ENCODE measurements around the gene ARHGAP45. TPM values are rescaled to one million over a fixed set of nuclear protein-coding genes. Genes with fewer than 3 reads are reported as not detected.

Gene ARHGAP45
- total RNA-seq, 1 experiment from 2014 or later: 45.3 TPM

- BruUV-seq (replicated peaks): TSS peak; percentile 39
- peaks cover 25% of the 10 kb centered on the region for H3K4me1 ChIP-seq (ENCODE audit: insufficient read depth, low read length)
- no peaks in the 10 kb centered on the region for H3K9me3 ChIP-seq (ENCODE audit: low read length)
- no peaks in the 10 kb centered on the region; the same call in 1 of the 2 replicates for H3K36me3 ChIP-seq (ENCODE audit: low read depth, low read length)
- peaks cover 6% of the 10 kb centered on the region; the same call in 1 of the 2 replicates for H3K79me2 ChIP-seq (ENCODE audit: low read length)
- no peaks in the 10 kb centered on the region for H3K9me2 ChIP-seq (replicated peaks; ENCODE audit: low read length)
- POLR2A ChIA-PET (ENCODE audit: unreplicated experiment): no interaction called here
- H3K4me2 ChIP-seq (ENCODE audit: low read length): peak overlapping the region; percentile 90
- ATAC-seq: no peak
- no peaks in the 10 kb centered on the region for H3K27me3 ChIP-seq (ENCODE audit: low read length)
- peak overlapping the region; percentile 77 for H3K4me3 ChIP-seq (ENCODE audit: low read length)
- peak overlapping the region; percentile 83 for H3K9ac ChIP-seq (ENCODE audit: low read length)
- H3K27ac ChIP-seq (ENCODE audit: low read length): peak overlapping the region; percentile 77
- intact Hi-C loops (cut with micrococcal nuclease): loop anchor here (10.0 kb wide), 1 partner anchor 70 kb away; the partner anchor contains the start of gene SBNO2
- peak; percentile 39 for DNase-seq
- peaks cover 4% of the 10 kb centered on the region for H3F3A ChIP-seq (ENCODE audit: low read length, unreplicated experiment)
- peaks cover 3% of the 10 kb centered on the region; the same call in 1 of the 2 replicates for H4K20me1 ChIP-seq (ENCODE audit: low read length)
- H2AFZ ChIP-seq (ENCODE audit: low read length): no peak overlapping the region
- CTCF ChIA-PET: no interaction called here
- no peak for TF ChIP-seq EZH2phosphoT487 (IDR thresholded peaks at IDR 0.05; ENCODE audit: borderline replicate concordance, low read length)
- TF ChIP-seq EZH2 (IDR thresholded peaks at IDR 0.05; ENCODE audit: low read length, unreplicated experiment): no peak
- TF ChIP-seq, protein P1, sequence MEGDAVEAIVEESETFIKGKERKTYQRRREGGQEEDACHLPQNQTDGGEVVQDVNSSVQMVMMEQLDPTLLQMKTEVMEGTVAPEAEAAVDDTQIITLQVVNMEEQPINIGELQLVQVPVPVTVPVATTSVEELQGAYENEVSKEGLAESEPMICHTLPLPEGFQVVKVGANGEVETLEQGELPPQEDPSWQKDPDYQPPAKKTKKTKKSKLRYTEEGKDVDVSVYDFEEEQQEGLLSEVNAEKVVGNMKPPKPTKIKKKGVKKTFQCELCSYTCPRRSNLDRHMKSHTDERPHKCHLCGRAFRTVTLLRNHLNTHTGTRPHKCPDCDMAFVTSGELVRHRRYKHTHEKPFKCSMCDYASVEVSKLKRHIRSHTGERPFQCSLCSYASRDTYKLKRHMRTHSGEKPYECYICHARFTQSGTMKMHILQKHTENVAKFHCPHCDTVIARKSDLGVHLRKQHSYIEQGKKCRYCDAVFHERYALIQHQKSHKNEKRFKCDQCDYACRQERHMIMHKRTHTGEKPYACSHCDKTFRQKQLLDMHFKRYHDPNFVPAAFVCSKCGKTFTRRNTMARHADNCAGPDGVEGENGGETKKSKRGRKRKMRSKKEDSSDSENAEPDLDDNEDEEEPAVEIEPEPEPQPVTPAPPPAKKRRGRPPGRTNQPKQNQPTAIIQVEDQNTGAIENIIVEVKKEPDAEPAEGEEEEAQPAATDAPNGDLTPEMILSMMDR (conservative IDR thresholded peaks at IDR 0.05; ENCODE audit: low read depth, low read length): no peak
Measured at GRCh38 chr19:1105008-1105872, 38.3 kb downstream of the ARHGAP45 start.

DNA sequence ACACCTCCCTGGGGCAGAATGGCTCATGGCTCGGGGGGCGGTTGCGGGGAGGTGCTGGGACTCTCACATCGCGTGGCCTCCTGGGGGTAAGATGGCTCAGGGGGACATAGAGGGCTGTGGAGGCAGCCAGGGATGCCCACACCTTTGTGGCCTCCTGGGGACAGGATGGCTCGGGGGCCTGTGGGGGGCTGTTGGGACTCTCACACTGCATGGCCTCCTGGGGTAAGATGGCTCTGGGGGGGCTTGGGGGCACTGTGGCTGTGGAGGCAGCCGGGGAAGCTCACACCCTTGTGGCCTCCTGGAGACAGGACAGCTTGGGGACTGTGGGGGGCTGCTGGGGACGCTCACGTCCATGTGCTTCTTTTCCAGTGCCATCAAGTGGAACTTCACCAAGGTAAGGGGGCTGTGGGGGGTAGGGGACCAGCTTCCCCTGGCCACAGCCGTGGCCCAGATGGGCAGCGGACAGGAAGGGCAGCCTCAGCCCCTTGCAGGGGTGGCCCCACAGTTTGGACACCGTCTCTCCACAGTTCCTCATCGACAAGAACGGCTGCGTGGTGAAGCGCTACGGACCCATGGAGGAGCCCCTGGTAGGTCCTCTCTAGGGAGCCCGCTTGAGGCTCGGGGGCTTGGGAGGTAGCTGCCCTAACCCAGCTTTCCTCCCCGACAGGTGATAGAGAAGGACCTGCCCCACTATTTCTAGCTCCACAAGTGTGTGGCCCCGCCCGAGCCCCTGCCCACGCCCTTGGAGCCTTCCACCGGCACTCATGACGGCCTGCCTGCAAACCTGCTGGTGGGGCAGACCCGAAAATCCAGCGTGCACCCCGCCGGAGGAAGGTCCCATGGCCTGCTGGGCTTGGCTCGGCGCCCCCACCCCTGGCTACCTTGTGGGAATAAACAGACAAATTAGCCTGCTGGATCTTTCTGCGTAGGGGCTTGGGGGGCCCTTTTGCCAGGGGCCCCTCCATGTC lies 39.2 kb downstream of the ARHGAP45 start:
- no TSS peak for BruUV-seq (replicated peaks)
- no peaks in the 10 kb centered on the region for H3K27me3 ChIP-seq (ENCODE audit: low read length)
- peaks cover 4% of the 10 kb centered on the region for H3F3A ChIP-seq (ENCODE audit: low read length, unreplicated experiment)
- peak overlapping the region; percentile 77; the same call in 1 of the 2 replicates for H3K4me3 ChIP-seq (ENCODE audit: low read length)
- H4K20me1 ChIP-seq (ENCODE audit: low read length): peaks cover 3% of the 10 kb centered on the region; the same call in 1 of the 2 replicates
- H3K9me3 ChIP-seq (ENCODE audit: low read length): no peaks in the 10 kb centered on the region
- H3K9ac ChIP-seq (ENCODE audit: low read length): no peak overlapping the region
- TF ChIP-seq EZH2phosphoT487 (IDR thresholded peaks at IDR 0.05; ENCODE audit: borderline replicate concordance, low read length): no peak
- no peak for TF ChIP-seq EZH2 (IDR thresholded peaks at IDR 0.05; ENCODE audit: low read length, unreplicated experiment)
- TF ChIP-seq, protein P1 (conservative IDR thresholded peaks at IDR 0.05; ENCODE audit: low read depth, low read length): no peak
- intact Hi-C loops (cut with micrococcal nuclease): loop anchor here (10.0 kb wide), 1 partner anchor 69 kb away; the partner anchor contains the start of gene SBNO2
- DNase-seq: no peak
- ChIA-PET CTCF (interaction anchor here (0.6 kb wide), 1 partner anchor 9 kb away, joined by 3 read pairs; no protein-coding TSS in a partner anchor), POLR2A (ENCODE audit: unreplicated experiment) (no interaction called here)
- H3K9me2 ChIP-seq (replicated peaks; ENCODE audit: low read length): no peaks in the 10 kb centered on the region
- peak overlapping the region; percentile 90 for H3K4me2 ChIP-seq (ENCODE audit: low read length)
- H3K79me2 ChIP-seq (ENCODE audit: low read length): peaks cover 6% of the 10 kb centered on the region; the same call in 1 of the 2 replicates
- H3K36me3 ChIP-seq (ENCODE audit: low read depth, low read length): no peaks in the 10 kb centered on the region; the same call in 1 of the 2 replicates
- peaks cover 25% of the 10 kb centered on the region for H3K4me1 ChIP-seq (ENCODE audit: insufficient read depth, low read length)
- no peak overlapping the region for H2AFZ ChIP-seq (ENCODE audit: low read length)
- no peak overlapping the region for H3K27ac ChIP-seq (ENCODE audit: low read length)
- ATAC-seq: no peak
